SJCRH30 (cell line): ENCODE measurements around the gene IPO9. TPM values are rescaled to one million over a fixed set of nuclear protein-coding genes. Genes with fewer than 3 reads are reported as not detected.

Experiments
- DNase-seq, 2 experiments: peaks; one replicate each; pipeline ENCODE4 v3.0.0-alpha.2; 2015 to 2020
- H3K27ac ChIP-seq: fragments of 250-450 bp; sonication (Bioruptor Pico); 2 replicates; pipeline ENCODE4 v1.5.1; 2020; ENCODE audit warnings: mild to moderate bottlenecking, moderate library complexity
- H3K27me3 ChIP-seq: fragments of 250-450 bp; sonication (Bioruptor Pico); 2 replicates; pipeline ENCODE4 v1.5.1; 2020; ENCODE audit warnings: mild to moderate bottlenecking, moderate library complexity
- H3K36me3 ChIP-seq: fragments of 250-450 bp; sonication (Bioruptor Pico); 2 replicates; pipeline ENCODE4 v1.5.1; 2020; ENCODE audit warnings: mild to moderate bottlenecking, moderate library complexity
- H3K4me1 ChIP-seq: fragments of 250-450 bp; sonication (Bioruptor Pico); 2 replicates; pipeline ENCODE4 v1.5.1; 2020; ENCODE audit warnings: mild to moderate bottlenecking, moderate library complexity
- H3K4me3 ChIP-seq: fragments of 250-450 bp; sonication (Bioruptor Pico); 2 replicates; pipeline ENCODE4 v1.5.1; 2020; ENCODE audit warnings: mild to moderate bottlenecking, moderate library complexity
- H3K9me3 ChIP-seq: fragments of 250-450 bp; sonication (Bioruptor Pico); replicated peaks from 2 replicates; pipeline ENCODE4 v1.5.1; 2020; ENCODE audit warnings: mild to moderate bottlenecking, moderate library complexity
- total RNA-seq: library from RNA; depleted of rRNA; stranded (reverse); fragments of >200 nt; shearing (Covaris generic); gene quantifications from 2 replicates; pipeline ENCODE4 v1.2.3, GENCODE V29; 2014

The IPO9 gene
- total RNA-seq, 1 experiment from 2014 or later, result 70.4 TPM

- peaks cover 43% of the 10 kb centered on the region for H3K36me3 ChIP-seq
- DNase-seq, result peak; percentile 84 to 94
- peaks cover 32% of the 10 kb centered on the region for H3K4me1 ChIP-seq
- H3K27me3 ChIP-seq, result no peaks in the 10 kb centered on the region
- no peak overlapping the region for H3K4me3 ChIP-seq
- no peaks in the 10 kb centered on the region for H3K9me3 ChIP-seq
- H3K27ac ChIP-seq, result peak overlapping the region; percentile 82
Measured at GRCh38 chr1:201792534-201793305, 36.2 kb upstream of the IPO9 start.

GRCh38 chr1:201793306-201793925 lies 35.5 kb upstream of the IPO9 start:
- Histone ChIP-seq H3K9me3 (no peaks in the 10 kb centered on the region), H3K27me3 (no peaks in the 10 kb centered on the region), H3K4me3 (no peak overlapping the region), H3K27ac (no peak overlapping the region), H3K4me1 (peaks cover 32% of the 10 kb centered on the region), H3K36me3 (peaks cover 40% of the 10 kb centered on the region)
- no peak for DNase-seq

- H3K9me3 ChIP-seq, result no peaks in the 10 kb centered on the region
- H3K4me3 ChIP-seq, result no peak overlapping the region
- H3K27me3 ChIP-seq, result no peaks in the 10 kb centered on the region
- peaks cover 29% of the 10 kb centered on the region for H3K4me1 ChIP-seq
- DNase-seq, result peak in 1 of 2 experiments; percentile 50
- peaks cover 30% of the 10 kb centered on the region for H3K36me3 ChIP-seq
- no peak overlapping the region for H3K27ac ChIP-seq
Measured at GRCh38 chr1:201795066-201795465, 33.9 kb upstream of the IPO9 start.

GRCh38 chr1:201800246-201800645 lies 28.7 kb upstream of the IPO9 start:
- Histone ChIP-seq H3K4me1 (no peaks in the 10 kb centered on the region), H3K36me3 (peaks cover 49% of the 10 kb centered on the region), H3K27me3 (no peaks in the 10 kb centered on the region), H3K9me3 (no peaks in the 10 kb centered on the region), H3K27ac (no peak overlapping the region), H3K4me3 (no peak overlapping the region)
- no peak for DNase-seq

- Histone ChIP-seq H3K4me1 (no peaks in the 10 kb centered on the region), H3K4me3 (no peak overlapping the region), H3K27me3 (no peaks in the 10 kb centered on the region), H3K36me3 (peaks cover 82% of the 10 kb centered on the region), H3K9me3 (no peaks in the 10 kb centered on the region), H3K27ac (no peak overlapping the region)
- no peak for DNase-seq
Measured at GRCh38 chr1:201806801-201807200, 22.2 kb upstream of the IPO9 start.

GRCh38 chr1:201807958-201808632 lies 20.9 kb upstream of the IPO9 start:
- no peak for DNase-seq
- no peaks in the 10 kb centered on the region for H3K4me1 ChIP-seq
- H3K4me3 ChIP-seq, result no peak overlapping the region
- no peak overlapping the region for H3K27ac ChIP-seq
- no peaks in the 10 kb centered on the region for H3K27me3 ChIP-seq
- peaks cover 91% of the 10 kb centered on the region for H3K36me3 ChIP-seq
- H3K9me3 ChIP-seq, result no peaks in the 10 kb centered on the region

GRCh38 chr1:201808633-201808990 lies 20.3 kb upstream of the IPO9 start:
- no peak for DNase-seq
- no peaks in the 10 kb centered on the region for H3K27me3 ChIP-seq
- no peaks in the 10 kb centered on the region for H3K4me1 ChIP-seq
- H3K36me3 ChIP-seq, result peaks cover 86% of the 10 kb centered on the region
- H3K4me3 ChIP-seq, result no peak overlapping the region
- no peaks in the 10 kb centered on the region for H3K9me3 ChIP-seq
- H3K27ac ChIP-seq, result no peak overlapping the region

- Histone ChIP-seq H3K9me3 (no peaks in the 10 kb centered on the region), H3K36me3 (peaks cover 84% of the 10 kb centered on the region), H3K4me1 (no peaks in the 10 kb centered on the region), H3K27ac (no peak overlapping the region), H3K4me3 (no peak overlapping the region), H3K27me3 (no peaks in the 10 kb centered on the region)
- DNase-seq, result no peak
Measured at GRCh38 chr1:201809876-201810275, 19.1 kb upstream of the IPO9 start.

GRCh38 chr1:201810466-201811216 lies 18.3 kb upstream of the IPO9 start:
- H3K4me1 ChIP-seq, result no peaks in the 10 kb centered on the region
- peaks cover 82% of the 10 kb centered on the region for H3K36me3 ChIP-seq
- DNase-seq, result no peak
- no peaks in the 10 kb centered on the region for H3K27me3 ChIP-seq
- H3K9me3 ChIP-seq, result no peaks in the 10 kb centered on the region
- H3K27ac ChIP-seq, result no peak overlapping the region
- no peak overlapping the region for H3K4me3 ChIP-seq

GRCh38 chr1:201813226-201813625 lies 15.7 kb upstream of the IPO9 start:
- no peaks in the 10 kb centered on the region for H3K9me3 ChIP-seq
- H3K27me3 ChIP-seq, result no peaks in the 10 kb centered on the region
- peaks cover 81% of the 10 kb centered on the region for H3K36me3 ChIP-seq
- H3K4me3 ChIP-seq, result no peak overlapping the region
- DNase-seq, result peak in 1 of 2 experiments; percentile 24
- no peak overlapping the region for H3K27ac ChIP-seq
- H3K4me1 ChIP-seq, result no peaks in the 10 kb centered on the region

GRCh38 chr1:201816309-201816854 lies 12.6 kb upstream of the IPO9 start:
- Histone ChIP-seq H3K9me3 (no peaks in the 10 kb centered on the region), H3K36me3 (peaks cover 76% of the 10 kb centered on the region), H3K27me3 (no peaks in the 10 kb centered on the region), H3K4me3 (no peak overlapping the region), H3K27ac (no peak overlapping the region), H3K4me1 (no peaks in the 10 kb centered on the region)
- DNase-seq, result no peak

- Histone ChIP-seq H3K27me3 (no peaks in the 10 kb centered on the region), H3K4me3 (no peak overlapping the region), H3K36me3 (peaks cover 77% of the 10 kb centered on the region), H3K27ac (no peak overlapping the region), H3K9me3 (no peaks in the 10 kb centered on the region), H3K4me1 (no peaks in the 10 kb centered on the region)
- no peak for DNase-seq
Measured at GRCh38 chr1:201818971-201819750, 9.8 kb upstream of the IPO9 start.

GRCh38 chr1:201820413-201820812 lies 8.5 kb upstream of the IPO9 start:
- DNase-seq, result no peak
- H3K36me3 ChIP-seq, result peaks cover 69% of the 10 kb centered on the region

GRCh38 chr1:201825245-201825644 lies 3.7 kb upstream of the IPO9 start:
- peaks cover 33% of the 10 kb centered on the region for H3K36me3 ChIP-seq
- no peak for DNase-seq
- no peak overlapping the region for H3K4me3 ChIP-seq
- H3K27ac ChIP-seq, result no peak overlapping the region
- no peaks in the 10 kb centered on the region for H3K9me3 ChIP-seq
- peaks cover 15% of the 10 kb centered on the region for H3K4me1 ChIP-seq
- no peaks in the 10 kb centered on the region for H3K27me3 ChIP-seq

More at GRCh38 chr1:201820413-201820812, 8.5 kb upstream of the IPO9 start:
- H3K4me3 ChIP-seq, result no peak overlapping the region
- no peaks in the 10 kb centered on the region for H3K9me3 ChIP-seq
- no peak overlapping the region for H3K27ac ChIP-seq
- H3K27me3 ChIP-seq, result no peaks in the 10 kb centered on the region
- no peaks in the 10 kb centered on the region for H3K4me1 ChIP-seq
